Activated T-cell treated with anti-CD3 and anti-CD28 coated beads, Interleukin-2, amount 50 U/mL, for 24 hours (primary cell): Measurements from ENCODE around the gene EIF3D.

ENCODE experiments used
- DNase-seq: peaks from one replicate; pipeline ENCODE4 v3.0.0-alpha.2; 2020
- H3K27ac Mint-ChIP-seq: 2 replicates; pipeline ENCODE4 v1.8.0; 2020; ENCODE audit warnings: mild to moderate bottlenecking, mixed read lengths
- H3K27me3 Mint-ChIP-seq: 2 replicates; pipeline ENCODE4 v1.8.0; 2020; ENCODE audit warnings: mixed read lengths
- H3K36me3 Mint-ChIP-seq: 2 replicates; pipeline ENCODE4 v1.8.0; 2020; ENCODE audit warnings: low read depth, mixed read lengths
- H3K4me1 Mint-ChIP-seq: 2 replicates; pipeline ENCODE4 v1.8.0; 2020; ENCODE audit warnings: low read depth, mixed read lengths
- H3K4me3 Mint-ChIP-seq: 2 replicates; pipeline ENCODE4 v1.8.0; 2020; ENCODE audit warnings: mild to moderate bottlenecking, moderate library complexity, mixed read lengths
- H3K9me3 Mint-ChIP-seq: 2 replicates; pipeline ENCODE4 v1.8.0; 2020; ENCODE audit warnings: mixed read lengths

Gene EIF3D

GRCh38 chr22:36470994-36471331 lies 58.0 kb downstream of the EIF3D start:
- no peak for DNase-seq
- H3K27ac Mint-ChIP-seq, result no peak overlapping the region

GRCh38 chr22:36470162-36470993 lies 58.6 kb downstream of the EIF3D start:
- Mint-ChIP-seq H3K4me3 (no peak overlapping the region), H3K4me1 (peaks cover 33% of the 10 kb centered on the region), H3K27ac (peak overlapping the region; percentile 72), H3K36me3 (peaks cover 94% of the 10 kb centered on the region), H3K9me3 (no peaks in the 10 kb centered on the region), H3K27me3 (no peaks in the 10 kb centered on the region)
- peak; percentile 83 for DNase-seq

More at GRCh38 chr22:36470994-36471331, 58.0 kb downstream of the EIF3D start:
- Mint-ChIP-seq H3K4me1 (peaks cover 31% of the 10 kb centered on the region), H3K4me3 (no peak overlapping the region), H3K9me3 (no peaks in the 10 kb centered on the region), H3K27me3 (no peaks in the 10 kb centered on the region), H3K36me3 (peaks cover 95% of the 10 kb centered on the region)

- no peak for DNase-seq
- H3K36me3 Mint-ChIP-seq, result peaks cover 85% of the 10 kb centered on the region
- no peak overlapping the region for H3K4me3 Mint-ChIP-seq
- H3K4me1 Mint-ChIP-seq, result peaks cover 33% of the 10 kb centered on the region
- H3K27ac Mint-ChIP-seq, result no peak overlapping the region
- no peaks in the 10 kb centered on the region for H3K27me3 Mint-ChIP-seq
- no peaks in the 10 kb centered on the region for H3K9me3 Mint-ChIP-seq
Measured at GRCh38 chr22:36469094-36469710, 59.8 kb downstream of the EIF3D start.

- no peaks in the 10 kb centered on the region for H3K9me3 Mint-ChIP-seq
- no peak for DNase-seq
- H3K4me1 Mint-ChIP-seq, result peaks cover 33% of the 10 kb centered on the region
- no peaks in the 10 kb centered on the region for H3K27me3 Mint-ChIP-seq
- H3K4me3 Mint-ChIP-seq, result no peak overlapping the region
- peaks cover 72% of the 10 kb centered on the region for H3K36me3 Mint-ChIP-seq
- peak overlapping the region; percentile 71 for H3K27ac Mint-ChIP-seq
Measured at GRCh38 chr22:36467946-36468345, 61.0 kb downstream of the EIF3D start.

- H3K27ac Mint-ChIP-seq, result peak overlapping the region; percentile 75
- H3K36me3 Mint-ChIP-seq, result peaks cover 65% of the 10 kb centered on the region
- peaks cover 33% of the 10 kb centered on the region for H3K4me1 Mint-ChIP-seq
- H3K27me3 Mint-ChIP-seq, result no peaks in the 10 kb centered on the region
- no peak overlapping the region for H3K4me3 Mint-ChIP-seq
- DNase-seq, result no peak
- no peaks in the 10 kb centered on the region for H3K9me3 Mint-ChIP-seq
Measured at GRCh38 chr22:36467042-36467810, 61.7 kb downstream of the EIF3D start.

- no peaks in the 10 kb centered on the region for H3K9me3 Mint-ChIP-seq
- H3K4me3 Mint-ChIP-seq, result no peak overlapping the region
- peaks cover 33% of the 10 kb centered on the region for H3K4me1 Mint-ChIP-seq
- no peaks in the 10 kb centered on the region for H3K27me3 Mint-ChIP-seq
- peaks cover 55% of the 10 kb centered on the region for H3K36me3 Mint-ChIP-seq
- H3K27ac Mint-ChIP-seq, result no peak overlapping the region
- DNase-seq, result no peak
Measured at GRCh38 chr22:36466258-36466657, 62.7 kb downstream of the EIF3D start.

- peaks cover 30% of the 10 kb centered on the region for H3K4me1 Mint-ChIP-seq
- DNase-seq, result no peak
- no peaks in the 10 kb centered on the region for H3K9me3 Mint-ChIP-seq
- peaks cover 48% of the 10 kb centered on the region for H3K36me3 Mint-ChIP-seq
- no peak overlapping the region for H3K4me3 Mint-ChIP-seq
- peak overlapping the region; percentile 82 for H3K27ac Mint-ChIP-seq
- H3K27me3 Mint-ChIP-seq, result no peaks in the 10 kb centered on the region
Measured at GRCh38 chr22:36465232-36466021, 63.5 kb downstream of the EIF3D start.

- no peaks in the 10 kb centered on the region for H3K9me3 Mint-ChIP-seq
- no peak overlapping the region for H3K27ac Mint-ChIP-seq
- no peaks in the 10 kb centered on the region for H3K27me3 Mint-ChIP-seq
- DNase-seq, result no peak
- peaks cover 24% of the 10 kb centered on the region for H3K4me1 Mint-ChIP-seq
- no peak overlapping the region for H3K4me3 Mint-ChIP-seq
- H3K36me3 Mint-ChIP-seq, result peaks cover 41% of the 10 kb centered on the region
Measured at GRCh38 chr22:36464715-36465231, 64.2 kb downstream of the EIF3D start.

GRCh38 chr22:36463783-36464184 lies 65.2 kb downstream of the EIF3D start:
- peaks cover 23% of the 10 kb centered on the region for H3K4me1 Mint-ChIP-seq
- no peak overlapping the region for H3K27ac Mint-ChIP-seq
- H3K4me3 Mint-ChIP-seq, result no peak overlapping the region
- H3K9me3 Mint-ChIP-seq, result no peaks in the 10 kb centered on the region
- peaks cover 35% of the 10 kb centered on the region for H3K36me3 Mint-ChIP-seq
- no peak for DNase-seq
- no peaks in the 10 kb centered on the region for H3K27me3 Mint-ChIP-seq

- Mint-ChIP-seq H3K4me1 (peaks cover 6% of the 10 kb centered on the region), H3K36me3 (peaks cover 17% of the 10 kb centered on the region), H3K9me3 (no peaks in the 10 kb centered on the region), H3K27me3 (no peaks in the 10 kb centered on the region), H3K27ac (no peak overlapping the region), H3K4me3 (no peak overlapping the region)
- no peak for DNase-seq
Measured at GRCh38 chr22:36461665-36462649, 67.0 kb downstream of the EIF3D start.
